G401 (cell line): Measurements from ENCODE around the gene DISC1. TPM values are rescaled to one million over a fixed set of nuclear protein-coding genes. Genes with fewer than 3 reads are reported as not detected.
"Not testable (repeated sequence)": the region's sequence is repeated elsewhere in the genome, so short reads cannot be mapped to it uniquely, and the experiment has no call there.

Experiments
- DNase-seq: peaks from one replicate; pipeline ENCODE4 v3.0.0-alpha.2; 2015; ENCODE audit warnings: low spot score
- in situ Hi-C: cut with HindIII; loops from 2 replicates; pipeline ENCODE4 v1.10.0; 2016; ENCODE audit warnings: low sequenced_read_pairs, mixed read lengths
- total RNA-seq: library from RNA; depleted of rRNA; stranded (reverse); fragments of >200 nt; shearing (Covaris generic); gene quantifications from 2 replicates; pipeline ENCODE4 v1.2.3, GENCODE V29; 2014

Gene DISC1
- total RNA-seq, 1 experiment from 2014 or later, result 6.1 TPM

GRCh38 chr1:231949277-231950091, 322.9 kb downstream of the DISC1 start:
- in situ Hi-C loops, result no loop called here
- DNase-seq, result peak; percentile 22

GRCh38 chr1:231950331-231951128, 323.9 kb downstream of the DISC1 start:
- DNase-seq, result no peak
- in situ Hi-C loops, result no loop called here

GRCh38 chr1:231951374-231951773, 324.8 kb downstream of the DISC1 start:
- in situ Hi-C loops, result no loop called here
- DNase-seq, result no peak

- no peak for DNase-seq
- in situ Hi-C loops, result no loop called here
Measured at GRCh38 chr1:231952154-231952553, 325.6 kb downstream of the DISC1 start.

GRCh38 chr1:231953660-231954059, 327.1 kb downstream of the DISC1 start:
- DNase-seq, result no peak
- in situ Hi-C loops, result no loop called here

- in situ Hi-C loops, result no loop called here
Measured at GRCh38 chr1:231954751-231955150, 328.2 kb downstream of the DISC1 start.

GRCh38 chr1:231957359-231957758, 330.8 kb downstream of the DISC1 start:
- no peak for DNase-seq
- in situ Hi-C loops, result no loop called here

More at GRCh38 chr1:231954751-231955150, 328.2 kb downstream of the DISC1 start:
- no peak for DNase-seq

- in situ Hi-C loops, result no loop called here
- DNase-seq, result no peak
Measured at GRCh38 chr1:231958448-231958847, 331.9 kb downstream of the DISC1 start.

- DNase-seq, result no peak
- in situ Hi-C loops, result no loop called here
Measured at GRCh38 chr1:231959225-231959884, 332.8 kb downstream of the DISC1 start.

GRCh38 chr1:231961801-231962200, 335.2 kb downstream of the DISC1 start:
- DNase-seq, in situ Hi-C loops: not testable (repeated sequence)

GRCh38 chr1:231962636-231963035, 336.0 kb downstream of the DISC1 start:
- no peak for DNase-seq
- in situ Hi-C loops, result no loop called here

GRCh38 chr1:231964241-231964640, 337.7 kb downstream of the DISC1 start:
- no peak for DNase-seq
- in situ Hi-C loops, result no loop called here

- DNase-seq, result no peak
- in situ Hi-C loops, result no loop called here
Measured at GRCh38 chr1:231964961-231965360, 338.4 kb downstream of the DISC1 start.

GRCh38 chr1:231965615-231966014, 339.0 kb downstream of the DISC1 start:
- in situ Hi-C loops, result no loop called here

GRCh38 chr1:231966983-231967382, 340.4 kb downstream of the DISC1 start:
- in situ Hi-C loops, result no loop called here
- no peak for DNase-seq

More at GRCh38 chr1:231965615-231966014, 339.0 kb downstream of the DISC1 start:
- DNase-seq, result no peak

- in situ Hi-C loops, result no loop called here
- DNase-seq, result no peak
Measured at GRCh38 chr1:231969076-231969475, 342.5 kb downstream of the DISC1 start.

GRCh38 chr1:231969761-231970160, 343.2 kb downstream of the DISC1 start:
- in situ Hi-C loops, DNase-seq: not testable (repeated sequence)

- no peak for DNase-seq
- in situ Hi-C loops, result no loop called here
Measured at GRCh38 chr1:231970684-231971083, 344.1 kb downstream of the DISC1 start.

- in situ Hi-C loops, result no loop called here
- no peak for DNase-seq
Measured at GRCh38 chr1:231971397-231972110, 345.0 kb downstream of the DISC1 start.
